ENCODE measurements around the gene ZDHHC1.
A peak's percentile ranks its signal among the peaks of the same experiment; 100 is the strongest.

Gene ZDHHC1

DNA sequence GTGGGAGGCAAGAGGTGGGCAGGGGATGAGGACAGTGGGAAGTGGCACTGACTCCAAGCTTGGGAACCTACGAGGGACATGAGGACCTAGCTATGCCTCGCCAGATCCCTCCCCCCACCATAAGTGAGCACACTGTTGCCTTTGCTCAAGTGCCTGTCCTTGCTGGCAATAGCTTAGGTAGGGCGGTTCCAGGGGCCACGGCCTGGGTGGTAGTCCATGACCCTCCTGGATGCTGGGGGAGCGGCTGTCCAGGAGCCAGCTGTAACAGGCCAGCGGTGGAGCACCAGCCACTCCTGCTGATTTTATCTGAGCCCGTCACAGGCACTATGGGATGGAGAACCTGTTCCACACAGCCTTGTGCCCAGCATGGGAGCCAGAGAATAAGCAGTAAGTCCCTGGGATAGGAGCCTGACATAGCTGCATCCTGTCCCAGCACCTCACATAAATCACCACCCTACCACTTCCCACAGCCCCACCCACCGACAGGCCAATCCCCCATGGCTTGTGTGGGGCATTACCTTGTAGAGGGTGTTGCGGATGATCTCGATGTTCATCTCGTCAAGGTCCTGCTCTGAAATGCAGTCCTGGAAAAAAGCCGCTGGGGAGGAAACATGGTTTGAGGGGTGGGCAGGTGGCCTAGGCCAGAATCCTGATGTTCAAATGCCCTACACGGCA lies 26.4 kb upstream of the ZDHHC1 start:
- no peaks in the 10 kb centered on the region for H3K9me3 ChIP-seq
- peak; percentile 46 for DNase-seq
- TF ChIP-seq, protein P1, sequence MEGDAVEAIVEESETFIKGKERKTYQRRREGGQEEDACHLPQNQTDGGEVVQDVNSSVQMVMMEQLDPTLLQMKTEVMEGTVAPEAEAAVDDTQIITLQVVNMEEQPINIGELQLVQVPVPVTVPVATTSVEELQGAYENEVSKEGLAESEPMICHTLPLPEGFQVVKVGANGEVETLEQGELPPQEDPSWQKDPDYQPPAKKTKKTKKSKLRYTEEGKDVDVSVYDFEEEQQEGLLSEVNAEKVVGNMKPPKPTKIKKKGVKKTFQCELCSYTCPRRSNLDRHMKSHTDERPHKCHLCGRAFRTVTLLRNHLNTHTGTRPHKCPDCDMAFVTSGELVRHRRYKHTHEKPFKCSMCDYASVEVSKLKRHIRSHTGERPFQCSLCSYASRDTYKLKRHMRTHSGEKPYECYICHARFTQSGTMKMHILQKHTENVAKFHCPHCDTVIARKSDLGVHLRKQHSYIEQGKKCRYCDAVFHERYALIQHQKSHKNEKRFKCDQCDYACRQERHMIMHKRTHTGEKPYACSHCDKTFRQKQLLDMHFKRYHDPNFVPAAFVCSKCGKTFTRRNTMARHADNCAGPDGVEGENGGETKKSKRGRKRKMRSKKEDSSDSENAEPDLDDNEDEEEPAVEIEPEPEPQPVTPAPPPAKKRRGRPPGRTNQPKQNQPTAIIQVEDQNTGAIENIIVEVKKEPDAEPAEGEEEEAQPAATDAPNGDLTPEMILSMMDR (IDR thresholded peaks at IDR 0.05; ENCODE audit: low read depth, low read length) = no peak
- no peaks in the 10 kb centered on the region for H3K27me3 ChIP-seq
- no peak overlapping the region for H3K4me3 ChIP-seq (ENCODE audit: low read depth, low read length)
- H3K4me1 ChIP-seq = peaks cover 17% of the 10 kb centered on the region
- peaks cover 11% of the 10 kb centered on the region; the same call in 1 of the 2 replicates for H3K36me3 ChIP-seq

DNA sequence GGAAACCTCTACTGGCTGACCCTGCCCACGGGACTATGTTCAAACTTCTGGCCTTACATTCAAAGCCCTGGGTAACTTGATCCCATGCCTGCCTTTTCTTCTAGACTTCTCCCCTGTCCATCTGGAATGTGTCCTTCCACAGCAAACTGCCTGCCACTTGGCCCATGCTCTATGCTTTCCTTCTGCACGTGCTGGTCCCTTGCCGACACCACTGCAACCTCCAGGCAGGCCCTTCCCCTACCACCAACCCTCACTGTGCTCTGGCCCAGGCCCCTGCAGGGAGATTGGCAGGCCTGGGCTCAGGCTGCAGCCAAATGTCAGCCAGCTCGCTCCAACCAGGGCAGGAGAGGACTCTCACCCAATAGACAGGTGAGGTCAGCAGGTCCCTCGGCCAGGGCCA lies 25.6 kb upstream of the ZDHHC1 start:
- H3K27me3 ChIP-seq = no peaks in the 10 kb centered on the region
- H3K4me3 ChIP-seq (ENCODE audit: low read depth, low read length) = no peak overlapping the region
- H3K9me3 ChIP-seq = no peaks in the 10 kb centered on the region
- no peak for DNase-seq
- TF ChIP-seq, protein P1 (IDR thresholded peaks at IDR 0.05; ENCODE audit: low read depth, low read length) = no peak
- peaks cover 9% of the 10 kb centered on the region; the same call in 1 of the 2 replicates for H3K36me3 ChIP-seq
- H3K4me1 ChIP-seq = peaks cover 17% of the 10 kb centered on the region

DNA sequence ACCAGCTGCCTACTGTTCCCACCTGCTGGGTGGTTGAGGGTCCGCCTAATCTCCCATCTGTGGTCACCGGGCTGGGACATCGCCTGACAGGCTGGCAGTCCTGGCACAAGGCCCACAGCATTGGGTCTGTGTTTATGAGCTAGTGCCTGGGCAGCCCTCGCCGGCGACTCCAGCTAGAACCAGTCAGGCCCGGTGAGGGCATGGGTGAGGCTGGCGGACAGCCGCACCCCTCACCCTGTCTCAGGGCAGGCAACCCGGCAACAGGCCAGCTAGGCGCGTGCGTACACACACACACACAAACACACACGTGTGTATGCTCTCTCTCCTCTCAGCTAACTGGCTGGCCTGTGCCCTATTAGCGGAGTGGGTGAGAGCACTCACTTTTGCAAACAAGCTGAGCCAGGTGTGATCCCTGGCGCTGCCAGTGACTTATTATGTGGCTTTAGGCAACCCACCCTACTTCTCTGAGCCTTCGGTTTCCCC lies 25.0 kb upstream of the ZDHHC1 start:
- H3K9me3 ChIP-seq = no peaks in the 10 kb centered on the region
- peaks cover 9% of the 10 kb centered on the region; the same call in 1 of the 2 replicates for H3K36me3 ChIP-seq
- no peaks in the 10 kb centered on the region for H3K27me3 ChIP-seq
- TF ChIP-seq, protein P1 (IDR thresholded peaks at IDR 0.05; ENCODE audit: low read depth, low read length) = no peak
- H3K4me1 ChIP-seq = peaks cover 17% of the 10 kb centered on the region
- no peak overlapping the region for H3K4me3 ChIP-seq (ENCODE audit: low read depth, low read length)
- DNase-seq = peak; percentile 70

DNA sequence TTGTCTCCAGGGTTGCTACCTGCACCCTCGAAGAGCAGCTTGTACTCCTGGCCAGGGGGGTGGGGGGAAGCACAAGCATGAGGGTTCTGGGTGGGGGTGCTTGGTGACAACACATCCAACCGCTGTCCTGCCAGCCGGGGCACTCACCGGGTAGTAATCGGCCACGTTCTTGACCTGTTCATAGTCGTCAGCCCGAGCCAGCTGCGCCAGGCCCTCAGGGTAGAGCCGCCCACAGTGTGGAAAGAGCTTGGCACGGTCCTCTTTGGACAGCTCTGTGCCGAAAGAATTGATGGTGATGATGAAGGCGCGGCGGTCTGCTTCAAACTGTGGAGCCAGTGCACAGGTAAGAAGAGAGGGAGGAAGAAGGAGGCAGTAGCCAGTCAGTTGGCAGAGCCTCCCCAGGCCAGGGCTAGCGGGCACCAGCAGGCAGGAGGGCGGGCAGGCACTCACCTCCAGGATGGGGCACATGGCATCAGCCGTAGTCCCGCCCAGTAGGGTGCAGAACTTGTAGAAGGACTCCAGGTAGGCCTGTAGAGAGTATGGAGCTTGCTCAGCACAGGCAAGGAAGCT lies 22.6 kb upstream of the ZDHHC1 start:
- no peaks in the 10 kb centered on the region for H3K27me3 ChIP-seq
- no peak overlapping the region for H3K4me3 ChIP-seq (ENCODE audit: low read depth, low read length)
- TF ChIP-seq, protein P1 (IDR thresholded peaks at IDR 0.05; ENCODE audit: low read depth, low read length) = no peak
- no peaks in the 10 kb centered on the region for H3K9me3 ChIP-seq
- H3K36me3 ChIP-seq = peaks cover 9% of the 10 kb centered on the region; the same call in 1 of the 2 replicates
- no peak for DNase-seq
- peaks cover 17% of the 10 kb centered on the region for H3K4me1 ChIP-seq

DNA sequence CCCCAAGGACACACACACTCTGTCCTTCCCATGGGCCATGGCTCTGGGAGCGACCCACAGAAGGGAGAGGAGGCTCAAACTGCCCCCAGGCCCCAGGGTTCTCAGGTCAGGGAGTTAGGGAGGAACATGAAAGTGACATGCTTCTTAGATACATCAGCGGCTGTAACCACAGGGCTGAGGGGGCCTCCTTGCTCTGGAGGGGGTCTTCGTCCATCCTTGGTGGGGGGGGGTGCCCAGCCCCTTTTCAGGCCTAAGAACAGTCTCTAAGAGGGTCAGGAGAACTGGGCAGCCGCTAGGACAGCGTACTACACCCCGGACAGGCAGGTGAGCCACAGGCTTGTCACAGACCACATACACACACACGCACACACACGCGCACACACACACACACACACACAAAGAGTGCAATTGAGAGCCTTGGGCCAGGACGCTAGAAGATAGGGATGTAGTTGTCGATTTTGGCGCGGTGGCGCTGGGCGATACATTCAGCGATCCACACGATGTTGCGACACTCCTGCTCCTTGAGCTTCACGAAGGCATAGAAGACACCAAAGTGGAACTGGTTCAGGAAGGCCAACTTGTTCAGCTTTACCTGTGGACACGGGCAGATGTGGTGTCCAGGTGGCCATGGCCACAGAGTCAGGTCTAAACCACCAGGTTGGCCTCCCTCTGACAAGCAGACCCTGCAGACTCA lies 22.0 kb upstream of the ZDHHC1 start:
- Histone ChIP-seq H3K4me1 (peaks cover 12% of the 10 kb centered on the region), H3K36me3 (peaks cover 9% of the 10 kb centered on the region; the same call in 1 of the 2 replicates), H3K27me3 (no peaks in the 10 kb centered on the region), H3K9me3 (no peaks in the 10 kb centered on the region), H3K4me3 (ENCODE audit: low read depth, low read length) (no peak overlapping the region)
- DNase-seq = no peak
- TF ChIP-seq, protein P1 (IDR thresholded peaks at IDR 0.05; ENCODE audit: low read depth, low read length) = no peak
